NCI-H2107 treated with DMSO at 0.1 percent for 48 hours (cell line): ENCODE measurements around the gene ST6GAL1.
A peak's percentile ranks its signal among the peaks of the same experiment; 100 is the strongest.
"Not testable (repeated sequence)": the region's sequence is repeated elsewhere in the genome, so short reads cannot be mapped to it uniquely, and the experiment has no call there.

Experiments used
- DNase-seq: peaks from one replicate; lab custom pipeline; 2025; ENCODE audit not compliant: unreplicated experiment; lab: John Stamatoyannopoulos, UW

The ST6GAL1 gene, protein sequence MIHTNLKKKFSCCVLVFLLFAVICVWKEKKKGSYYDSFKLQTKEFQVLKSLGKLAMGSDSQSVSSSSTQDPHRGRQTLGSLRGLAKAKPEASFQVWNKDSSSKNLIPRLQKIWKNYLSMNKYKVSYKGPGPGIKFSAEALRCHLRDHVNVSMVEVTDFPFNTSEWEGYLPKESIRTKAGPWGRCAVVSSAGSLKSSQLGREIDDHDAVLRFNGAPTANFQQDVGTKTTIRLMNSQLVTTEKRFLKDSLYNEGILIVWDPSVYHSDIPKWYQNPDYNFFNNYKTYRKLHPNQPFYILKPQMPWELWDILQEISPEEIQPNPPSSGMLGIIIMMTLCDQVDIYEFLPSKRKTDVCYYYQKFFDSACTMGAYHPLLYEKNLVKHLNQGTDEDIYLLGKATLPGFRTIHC

DNA sequence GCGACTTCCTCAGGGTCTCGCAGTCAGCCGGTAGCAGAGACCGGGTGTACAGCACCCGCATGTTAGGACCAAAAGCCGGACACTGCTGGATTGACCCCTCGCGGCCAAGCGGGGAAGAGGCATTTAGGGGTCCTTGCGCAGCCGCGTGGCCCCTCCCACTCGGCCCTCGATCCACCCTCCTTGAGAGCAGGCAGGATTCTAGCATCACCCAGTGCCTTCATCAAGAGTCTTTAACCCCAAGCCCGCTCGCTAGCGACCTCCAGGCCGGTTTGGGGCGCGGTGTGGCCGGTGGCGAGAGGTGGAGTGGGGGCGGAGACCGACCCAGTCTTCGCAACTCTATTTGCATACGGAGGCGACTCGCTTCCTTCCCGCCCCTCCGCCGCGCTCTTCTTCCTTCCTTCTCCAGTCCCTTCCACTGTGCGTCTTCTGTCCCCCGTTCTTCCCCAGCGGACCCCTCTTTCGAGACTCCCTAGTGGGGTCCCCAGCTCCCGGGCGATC, at the start of gene ST6GAL1:
Gene ST6GAL1 (plus strand): TSS at position 384 of the 498 bp plus-strand sequence. CDS start 112,178 bp downstream, outside the sequence.
- no peak for DNase-seq

DNA sequence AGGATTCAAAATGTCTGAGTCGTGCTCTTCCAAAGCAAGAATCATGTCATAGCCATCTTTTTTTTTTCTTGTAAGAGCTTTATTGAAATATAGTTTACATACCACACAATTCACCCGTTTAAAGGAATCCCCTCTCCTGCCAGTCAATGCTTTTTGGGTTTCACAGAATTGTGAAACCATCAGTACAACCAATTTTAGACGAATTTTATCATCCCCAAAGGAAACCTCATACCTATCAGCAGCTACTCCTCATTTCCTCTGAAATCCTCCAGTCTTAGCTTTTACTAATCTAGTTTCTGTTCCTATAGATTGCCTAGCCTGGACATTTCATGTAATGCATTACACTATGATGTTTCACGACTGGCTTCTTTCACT, 48.2 kb upstream of the ST6GAL1 start:
- no peak for DNase-seq

DNA sequence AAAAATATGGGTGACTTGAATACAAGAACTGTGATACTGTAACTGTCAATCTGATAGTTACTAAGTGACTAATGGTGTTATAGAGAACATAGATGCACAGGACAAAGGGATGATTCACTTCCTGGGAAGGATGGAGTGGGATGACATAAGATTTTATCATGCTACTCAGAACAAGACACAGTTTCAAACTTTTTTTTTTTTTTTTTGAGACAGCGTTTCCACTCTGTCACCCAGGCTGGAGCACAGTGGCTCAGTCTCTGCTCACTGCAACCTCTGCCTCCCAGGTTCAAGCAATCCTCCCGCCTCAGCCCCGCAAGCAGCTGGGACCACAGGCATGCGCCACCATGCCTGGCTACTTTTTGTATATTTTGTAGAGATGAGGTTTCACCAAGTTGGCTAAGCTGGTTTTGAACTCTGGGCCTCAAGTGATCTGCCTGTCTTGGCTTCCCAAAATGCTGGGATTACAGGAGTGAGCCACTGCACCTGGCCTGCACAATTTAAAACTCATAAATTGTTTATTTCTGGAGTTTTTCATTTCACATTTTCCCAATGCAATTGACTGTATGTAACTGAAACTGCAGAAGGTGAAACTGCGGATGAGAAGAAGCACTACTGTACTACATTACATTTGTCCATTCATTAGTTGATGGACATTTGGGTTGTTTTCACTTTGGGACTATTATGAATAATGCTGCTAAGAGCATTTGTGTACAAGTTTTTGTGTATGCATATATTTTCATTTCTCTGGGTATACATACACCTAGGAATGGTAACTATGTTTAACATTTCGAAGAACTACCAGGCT, 47.2 kb upstream of the ST6GAL1 start:
- no peak for DNase-seq

DNA sequence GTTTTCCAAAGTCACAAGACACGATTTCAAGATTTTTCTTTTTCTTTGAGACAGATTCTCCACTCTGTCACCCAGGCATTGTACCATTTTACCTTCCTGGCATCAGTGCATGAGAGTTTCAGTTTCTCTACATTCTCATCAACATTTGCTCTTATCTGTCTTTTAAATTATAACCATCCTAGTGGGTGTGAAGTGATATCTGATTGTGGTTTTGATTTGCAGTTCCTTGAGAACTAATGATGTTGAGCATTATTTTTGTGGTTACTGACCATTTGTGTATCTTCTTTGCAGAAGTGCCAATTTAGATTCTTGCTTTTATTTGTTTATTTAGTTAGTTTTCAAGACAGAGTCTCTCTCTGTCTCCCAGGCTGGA, 46.7 kb upstream of the ST6GAL1 start:
- no peak for DNase-seq

DNA sequence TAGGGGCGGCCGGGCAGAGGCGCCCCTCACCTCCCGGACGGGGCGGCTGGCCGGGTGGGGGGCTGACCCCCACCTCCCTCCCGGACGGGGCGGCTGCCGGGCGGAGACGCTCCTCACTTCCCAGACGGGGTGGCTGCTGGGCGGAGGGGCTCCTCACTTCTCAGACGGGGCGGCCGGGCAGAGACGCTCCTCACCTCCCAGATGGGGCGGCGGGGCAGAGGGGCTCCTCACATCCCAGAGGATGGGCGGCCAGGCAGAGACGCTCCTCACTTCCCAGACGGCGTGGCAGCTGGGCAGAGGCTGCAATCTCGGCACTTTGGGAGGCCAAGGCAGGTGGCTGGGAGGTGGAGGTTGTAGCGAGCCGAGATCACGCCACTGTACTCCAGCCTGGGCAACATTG, 45.5 kb upstream of the ST6GAL1 start:
- DNase-seq, result not testable (repeated sequence)

DNA sequence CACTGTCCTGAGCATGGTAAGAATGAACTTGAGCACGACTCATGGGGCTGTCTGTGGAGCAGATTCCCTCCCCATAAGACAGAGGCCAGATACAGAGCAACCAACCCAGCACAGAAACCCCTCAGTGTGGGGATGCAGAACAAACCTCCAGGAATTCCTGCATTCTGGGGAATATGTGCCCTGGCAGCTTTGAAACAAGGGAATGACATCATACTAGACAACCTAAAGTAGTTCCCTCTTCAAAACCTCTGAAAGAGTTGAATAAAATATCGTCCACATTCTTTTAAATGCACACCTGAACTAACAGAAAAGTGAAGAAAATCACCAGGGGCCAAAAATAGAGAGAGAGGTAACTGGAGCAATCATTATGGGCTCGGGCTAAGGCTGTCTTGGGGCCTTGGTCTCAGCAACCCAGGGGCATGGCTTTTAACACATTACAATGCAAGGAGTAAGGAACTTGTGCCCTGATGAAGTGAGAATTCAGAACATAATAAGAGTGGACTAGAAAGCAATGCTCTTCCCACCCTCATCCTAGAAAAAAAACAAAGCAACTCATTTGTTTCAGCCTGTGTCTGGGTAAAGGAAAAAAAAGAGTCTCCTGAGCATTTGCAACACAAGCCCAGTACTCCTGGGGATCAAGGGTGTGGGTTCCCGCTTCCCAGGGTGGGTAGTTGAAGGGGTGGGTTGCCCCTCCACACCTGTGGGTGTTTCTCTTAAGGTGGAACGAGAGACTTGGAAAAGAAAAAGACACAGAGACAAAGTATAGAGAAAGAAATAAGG, 43.9 kb upstream of the ST6GAL1 start:
- DNase-seq, result no peak

DNA sequence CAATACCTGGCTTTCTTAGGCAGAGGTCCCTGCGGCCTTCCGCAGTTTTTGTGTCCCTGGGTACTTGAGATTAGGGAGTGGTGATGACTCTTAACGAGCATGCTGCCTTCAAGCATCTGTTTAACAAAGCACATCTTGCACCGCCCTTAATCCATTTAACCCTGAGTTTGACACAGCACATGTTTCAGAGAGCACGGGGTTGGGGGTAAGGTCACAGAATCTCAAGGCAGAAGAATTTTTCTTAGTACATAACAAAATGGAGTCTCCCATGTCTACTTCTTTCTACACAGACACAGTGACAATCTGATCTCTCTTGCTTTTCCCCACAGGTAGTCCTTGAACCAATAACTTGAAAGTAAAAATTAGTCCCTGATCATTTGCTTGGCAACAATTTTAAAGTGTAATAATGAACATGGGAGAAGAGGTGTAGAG, 42.8 kb upstream of the ST6GAL1 start:
- not testable (repeated sequence) for DNase-seq

DNA sequence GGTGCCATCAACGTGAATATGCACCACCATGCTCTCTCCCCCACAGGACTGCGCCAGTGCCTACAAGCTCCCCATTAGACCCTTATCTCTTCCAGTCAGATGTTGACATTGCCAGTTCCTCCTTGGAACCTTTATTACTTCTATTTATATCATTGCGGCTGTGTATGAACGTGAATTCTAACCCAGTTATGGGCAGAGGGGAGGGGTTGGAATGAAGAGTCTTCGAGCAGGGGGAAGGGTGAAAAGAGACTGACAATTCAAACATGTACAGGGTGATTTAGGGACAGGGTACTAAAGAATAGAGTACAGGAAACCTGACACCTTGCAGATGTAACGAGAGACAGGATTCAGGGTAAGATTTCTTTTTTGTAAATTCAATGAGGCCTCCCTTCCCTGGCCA, 41.8 kb upstream of the ST6GAL1 start:
- DNase-seq, result peak; percentile 97

DNA sequence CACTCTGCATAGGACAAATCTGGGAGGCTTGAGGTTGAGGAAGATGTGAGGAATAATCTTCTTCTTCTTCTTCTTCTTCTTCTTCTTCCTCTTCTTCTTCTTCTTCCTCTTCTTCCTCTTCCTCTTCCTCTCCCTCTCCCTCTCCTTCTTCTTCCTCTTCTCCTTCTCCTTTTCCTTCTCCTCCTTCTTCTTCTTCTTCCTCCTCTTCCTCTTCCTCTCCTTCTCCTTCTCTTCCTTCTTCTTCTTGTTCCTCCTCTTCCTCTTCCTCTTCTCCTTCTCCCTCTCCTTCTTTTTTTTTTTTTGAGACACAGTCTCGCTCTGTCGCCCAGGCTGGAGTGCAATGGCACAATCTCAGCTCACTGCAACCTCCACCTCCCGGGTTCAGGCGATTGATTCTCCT, 40.6 kb upstream of the ST6GAL1 start:
- not testable (repeated sequence) for DNase-seq

DNA sequence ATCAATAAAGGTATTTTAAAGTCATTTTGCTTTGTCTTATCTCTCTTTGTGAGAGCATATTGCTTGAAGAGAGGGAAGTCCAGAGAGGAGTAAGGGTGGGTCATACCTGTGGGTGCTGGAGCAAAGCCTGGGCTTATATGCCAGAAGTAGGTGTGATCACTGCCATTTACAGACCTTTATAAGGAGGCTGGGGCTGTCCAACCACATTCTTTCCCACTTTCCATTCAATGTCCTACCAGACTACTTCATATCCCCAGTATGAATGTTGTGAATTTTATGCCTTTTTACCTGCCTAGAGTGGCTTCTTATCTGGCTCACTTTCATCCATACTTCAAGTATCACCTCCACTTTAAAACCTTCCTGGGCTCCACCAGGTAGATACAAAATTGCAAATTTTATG, 39.4 kb upstream of the ST6GAL1 start:
- no peak for DNase-seq

DNA sequence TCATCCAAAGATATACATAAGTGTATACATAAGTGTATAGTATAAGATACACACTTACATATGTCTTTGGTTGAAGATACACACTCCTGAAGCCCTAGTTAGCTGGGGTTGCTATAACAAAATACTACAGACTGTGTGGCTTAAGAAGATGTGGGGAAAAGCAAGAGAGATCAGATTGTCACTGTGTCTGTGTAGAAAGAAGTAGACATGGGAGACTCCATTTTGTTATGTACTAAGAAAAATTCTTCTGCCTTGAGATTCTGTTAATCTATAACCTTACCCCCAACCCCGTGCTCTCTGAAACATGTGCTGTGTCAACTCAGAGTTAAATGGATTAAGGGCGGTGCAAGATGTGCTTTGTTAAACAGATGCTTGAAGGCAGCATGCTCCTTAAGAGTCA, 37.3 kb upstream of the ST6GAL1 start:
- not testable (repeated sequence) for DNase-seq

DNA sequence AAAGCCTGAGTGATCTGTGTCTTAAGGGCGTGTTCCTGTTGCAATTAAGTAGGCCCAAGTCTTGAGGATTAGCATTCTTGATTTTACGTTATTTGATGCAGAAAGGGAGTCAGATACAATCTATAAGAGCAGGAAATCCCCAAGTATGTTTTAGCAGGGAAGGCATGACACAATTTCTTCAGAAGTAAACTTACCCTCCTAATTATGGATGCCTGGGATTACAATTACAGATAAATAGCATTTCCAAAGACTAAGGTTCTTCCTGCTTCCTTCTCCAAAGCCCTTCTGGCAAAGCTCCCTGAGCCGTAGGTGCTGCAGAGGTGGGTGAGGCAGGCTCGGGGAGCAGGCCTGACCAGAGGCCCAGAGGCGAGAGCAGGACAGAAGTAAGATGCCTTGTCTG, 34.9 kb upstream of the ST6GAL1 start:
- no peak for DNase-seq

DNA sequence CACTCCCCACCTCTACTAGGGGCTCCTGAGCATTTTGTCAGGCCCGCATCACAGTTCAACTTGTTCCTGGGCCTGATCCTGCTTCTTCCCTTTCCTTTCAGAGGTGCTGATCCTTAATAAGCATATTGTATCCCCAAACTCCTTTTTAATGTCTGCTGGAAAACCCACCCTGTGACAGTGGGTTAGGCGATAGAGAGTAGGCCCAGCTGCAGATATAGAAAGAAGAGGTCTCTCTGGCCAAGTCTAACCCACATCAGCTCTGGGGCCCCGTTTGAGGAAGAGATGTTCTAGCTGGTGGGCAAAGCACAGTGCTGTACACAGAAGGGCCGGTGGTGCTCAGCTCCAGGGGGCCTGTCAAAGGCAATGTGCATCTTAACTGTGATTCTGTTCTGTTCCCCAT, 34.3 kb upstream of the ST6GAL1 start:
- no peak for DNase-seq

DNA sequence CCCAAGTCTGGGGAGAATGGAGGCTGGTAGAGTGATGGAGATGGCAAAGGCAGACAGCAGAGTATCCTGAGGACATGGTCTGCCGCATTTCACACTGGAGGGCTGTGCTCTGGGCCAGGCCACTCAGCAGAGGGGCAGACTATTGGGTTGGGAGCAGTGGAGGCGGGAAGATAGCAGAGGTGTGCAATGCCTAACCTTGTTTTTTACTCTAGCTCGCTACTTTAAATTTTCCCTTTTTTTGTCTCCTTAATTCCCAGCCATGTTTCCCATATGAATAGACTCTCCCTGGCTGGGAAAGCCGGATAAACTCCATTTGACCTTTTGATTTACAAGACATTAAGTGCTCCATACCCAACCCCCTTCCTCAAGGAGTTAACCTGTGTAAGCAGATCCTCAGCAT, 33.5 kb upstream of the ST6GAL1 start:
- no peak for DNase-seq

DNA sequence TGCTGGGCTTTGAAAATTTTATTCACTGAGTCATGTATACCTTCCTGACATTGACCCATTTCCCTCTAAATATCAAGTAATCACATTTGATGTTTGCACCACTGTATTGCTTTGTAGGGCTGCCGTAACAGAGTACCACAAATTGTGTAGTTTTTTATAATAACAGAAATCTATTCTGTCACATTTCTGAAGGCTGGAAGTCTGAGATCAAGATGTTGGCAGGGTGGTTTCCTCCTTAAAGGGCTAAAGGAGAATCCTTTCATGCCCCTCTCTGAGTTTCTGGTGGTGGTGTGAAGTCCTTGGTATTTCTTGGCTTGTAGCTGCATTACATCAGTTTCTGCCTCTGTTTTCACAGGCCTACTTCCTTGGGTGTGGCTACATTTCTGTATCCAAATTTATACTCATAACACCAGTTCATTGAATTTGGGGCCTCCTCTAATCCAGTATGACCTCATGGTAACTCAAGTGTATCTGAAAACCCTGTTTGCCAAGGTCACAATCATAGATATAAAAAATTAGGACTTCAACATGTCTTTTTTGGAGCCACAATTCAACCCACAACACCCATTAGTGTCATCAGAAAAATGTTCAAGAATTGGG, 29.1 kb upstream of the ST6GAL1 start:
- DNase-seq, result no peak

DNA sequence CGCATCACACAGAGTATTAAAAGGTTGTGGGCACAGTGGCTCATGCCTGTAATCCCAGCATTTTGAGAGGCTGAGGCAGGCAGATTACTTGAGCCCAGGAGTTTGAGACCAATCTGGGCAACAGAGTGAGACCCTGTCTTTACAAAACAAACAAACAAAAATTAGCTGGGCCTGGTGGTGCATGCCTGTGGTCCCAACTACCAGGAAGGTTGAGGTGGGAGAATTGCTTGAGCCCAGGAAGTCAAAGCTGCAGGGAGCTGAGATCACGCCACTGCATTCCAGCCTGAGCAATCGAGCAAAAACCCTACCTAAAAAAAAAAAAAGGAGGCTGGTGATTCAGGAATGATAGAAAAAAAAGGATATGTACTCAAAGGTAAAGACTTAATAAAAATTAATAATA, 28.2 kb upstream of the ST6GAL1 start:
- DNase-seq, result no peak

DNA sequence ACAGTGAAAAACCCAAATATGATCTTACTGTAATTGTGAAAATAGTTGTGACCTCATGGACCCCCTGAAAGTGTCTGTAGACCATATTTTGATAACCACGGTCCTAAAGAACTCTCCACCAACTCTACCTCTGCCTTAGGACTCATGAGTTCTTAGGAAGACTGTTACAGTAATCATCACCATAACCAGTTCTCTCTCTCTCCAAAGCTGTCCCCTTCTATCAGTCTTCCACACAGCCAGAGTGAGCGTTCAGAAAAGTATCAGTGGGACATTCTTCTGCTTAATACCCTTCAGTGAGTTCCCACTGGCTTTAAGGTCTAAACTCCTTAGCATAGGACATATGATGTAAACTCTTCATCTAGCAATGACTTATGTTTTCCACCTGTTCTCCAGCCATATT, 27.6 kb upstream of the ST6GAL1 start:
- DNase-seq, result no peak

DNA sequence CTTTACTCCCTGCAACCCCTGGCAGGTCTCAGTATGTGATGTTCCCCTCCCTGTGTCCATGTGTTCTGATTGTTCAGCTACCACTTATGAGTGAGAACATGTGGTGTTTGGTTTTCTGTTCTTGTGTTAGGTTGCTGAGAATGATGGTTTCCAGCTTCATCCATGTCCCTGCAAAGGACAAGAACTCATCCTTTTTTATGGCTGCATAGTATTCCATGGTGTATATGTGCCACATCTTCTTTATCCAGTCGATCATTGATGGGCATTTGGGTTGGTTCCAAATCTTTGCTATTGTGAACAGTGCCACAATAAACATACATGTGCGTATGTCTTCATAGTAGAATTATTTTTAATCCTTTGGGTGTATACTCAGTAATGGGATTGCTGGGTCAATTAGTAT, 26.6 kb upstream of the ST6GAL1 start:
- DNase-seq, result not testable (repeated sequence)

DNA sequence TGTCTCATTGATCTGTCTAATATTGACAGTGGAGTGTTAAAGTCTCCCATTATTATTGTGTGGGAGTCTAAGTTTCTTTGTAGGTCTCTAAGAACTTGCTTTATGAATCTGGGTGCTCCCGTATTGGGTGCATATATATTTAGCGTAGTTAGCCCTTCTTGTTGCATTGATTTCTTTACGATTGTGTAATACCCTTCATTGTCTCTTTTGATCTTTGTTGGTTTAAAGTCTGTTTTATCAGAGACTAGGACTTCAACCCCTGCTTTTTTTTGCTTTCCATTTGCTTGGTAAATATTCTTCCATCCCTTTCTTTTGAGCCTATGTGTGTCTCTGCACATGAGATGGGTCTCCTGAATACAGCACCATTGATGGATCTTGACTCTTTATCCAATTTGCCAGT, 23.3 kb upstream of the ST6GAL1 start:
- DNase-seq, result not testable (repeated sequence)

DNA sequence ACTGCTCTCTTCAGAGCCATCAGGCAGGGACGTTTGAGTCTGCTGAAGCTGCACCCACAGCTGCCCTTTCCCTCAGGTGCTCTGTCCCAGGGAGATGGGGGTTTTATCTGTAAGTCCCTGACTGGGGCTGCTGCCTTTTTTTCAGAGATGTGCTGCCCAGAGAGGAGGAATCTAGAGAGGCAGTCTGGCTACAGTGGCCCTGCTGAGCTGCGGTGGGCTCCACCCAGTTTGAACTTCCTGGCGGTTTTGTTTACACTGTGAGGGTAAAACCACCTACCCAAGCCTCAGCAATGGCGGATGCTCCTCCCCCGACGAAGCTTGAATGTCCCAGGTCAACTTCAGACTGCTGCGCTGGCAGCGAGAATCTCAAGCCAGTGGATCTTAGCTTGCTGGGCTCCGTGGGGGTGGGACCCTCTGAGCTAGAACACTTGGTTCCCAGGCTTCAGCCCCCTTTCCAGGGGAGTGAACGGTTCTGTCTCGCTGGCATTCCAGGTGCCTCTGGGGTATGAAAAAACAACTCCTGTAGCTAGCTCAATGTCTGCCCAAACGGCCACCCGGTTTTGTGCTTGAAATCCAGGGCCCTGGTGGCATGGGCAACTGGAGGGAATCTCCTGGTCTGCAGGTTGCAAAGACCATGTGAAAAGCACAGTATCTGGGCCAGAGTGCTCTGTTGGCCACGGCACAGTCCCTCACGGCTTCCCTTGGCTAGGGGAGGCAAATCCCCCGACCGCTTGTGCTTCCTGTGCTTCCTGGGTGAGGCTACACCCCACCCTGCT, 21.1 kb upstream of the ST6GAL1 start:
- DNase-seq, result no peak
